GDM1 (cell line): ENCODE data around the gene TGIF1.

Source experiments
- DNase-seq: peaks from one replicate; lab custom pipeline; 2025; lab: John Stamatoyannopoulos, UW

Gene TGIF1

DNA sequence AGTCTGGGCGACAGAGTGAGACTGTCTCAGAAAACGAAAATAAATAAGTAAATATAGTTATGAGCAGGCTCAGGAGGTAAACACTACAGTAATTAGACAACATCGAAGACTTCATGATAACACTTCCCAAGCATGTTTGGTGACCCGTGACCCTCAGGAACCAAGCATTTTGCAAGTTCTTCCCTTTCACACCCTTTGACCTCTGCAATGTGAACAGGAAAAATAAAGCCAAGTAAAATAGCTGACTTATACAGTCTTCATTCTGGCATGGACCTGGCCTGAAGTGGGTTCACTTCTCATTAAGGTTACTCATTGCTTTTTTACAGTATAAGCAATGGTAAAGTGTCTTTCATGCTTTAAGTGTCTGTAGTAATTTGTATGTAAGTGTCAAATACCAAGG is 15.3 kb upstream of the TGIF1 start:
- no peak for DNase-seq

- no peak for DNase-seq
Observed at GRCh38 chr18:3440341-3440740, 9.6 kb upstream of the TGIF1 start.

- DNase-seq = peak; percentile 2
Observed at GRCh38 chr18:3441290-3441689, 8.7 kb upstream of the TGIF1 start.

DNA sequence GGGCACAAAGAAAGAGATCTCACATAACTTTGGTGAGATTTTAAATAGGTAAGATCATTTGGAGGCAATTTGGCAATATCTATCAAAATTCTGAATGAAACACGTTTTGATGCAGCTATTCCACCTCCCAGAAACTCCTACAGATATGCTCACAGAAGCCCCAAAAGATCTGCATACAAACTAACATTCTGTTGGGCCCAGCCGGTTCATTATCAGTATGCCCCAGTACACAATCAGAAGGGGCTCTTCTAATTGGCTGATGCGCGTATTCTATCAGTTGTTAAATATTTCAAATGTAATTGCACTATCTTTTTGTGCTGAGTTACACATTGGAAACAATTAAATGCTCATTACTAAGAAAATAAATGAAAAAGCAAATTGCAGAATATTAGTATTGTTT is 7.1 kb upstream of the TGIF1 start:
- DNase-seq = no peak

DNA sequence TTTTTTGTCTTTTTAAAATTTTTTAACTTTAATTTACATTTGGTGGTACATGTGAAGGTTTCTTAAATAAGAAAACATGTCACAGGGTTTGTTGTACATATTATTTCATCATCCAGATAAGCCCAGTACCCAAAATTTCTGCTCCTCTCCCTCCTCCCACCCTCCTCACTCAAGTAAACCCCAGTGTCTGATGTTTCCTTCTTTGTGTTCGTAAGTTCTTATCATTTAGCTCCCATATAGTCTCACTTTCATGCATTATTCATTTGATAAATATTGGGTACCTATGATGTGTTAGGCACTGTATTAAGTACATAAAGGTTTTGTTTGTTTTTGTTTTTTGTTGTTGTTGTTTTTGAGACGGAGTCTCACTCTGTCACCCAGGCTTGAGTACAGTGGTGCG is 5.7 kb upstream of the TGIF1 start:
- DNase-seq = no peak

- no peak for DNase-seq
Observed at GRCh38 chr18:3444954-3445353, 5.0 kb upstream of the TGIF1 start.

DNA sequence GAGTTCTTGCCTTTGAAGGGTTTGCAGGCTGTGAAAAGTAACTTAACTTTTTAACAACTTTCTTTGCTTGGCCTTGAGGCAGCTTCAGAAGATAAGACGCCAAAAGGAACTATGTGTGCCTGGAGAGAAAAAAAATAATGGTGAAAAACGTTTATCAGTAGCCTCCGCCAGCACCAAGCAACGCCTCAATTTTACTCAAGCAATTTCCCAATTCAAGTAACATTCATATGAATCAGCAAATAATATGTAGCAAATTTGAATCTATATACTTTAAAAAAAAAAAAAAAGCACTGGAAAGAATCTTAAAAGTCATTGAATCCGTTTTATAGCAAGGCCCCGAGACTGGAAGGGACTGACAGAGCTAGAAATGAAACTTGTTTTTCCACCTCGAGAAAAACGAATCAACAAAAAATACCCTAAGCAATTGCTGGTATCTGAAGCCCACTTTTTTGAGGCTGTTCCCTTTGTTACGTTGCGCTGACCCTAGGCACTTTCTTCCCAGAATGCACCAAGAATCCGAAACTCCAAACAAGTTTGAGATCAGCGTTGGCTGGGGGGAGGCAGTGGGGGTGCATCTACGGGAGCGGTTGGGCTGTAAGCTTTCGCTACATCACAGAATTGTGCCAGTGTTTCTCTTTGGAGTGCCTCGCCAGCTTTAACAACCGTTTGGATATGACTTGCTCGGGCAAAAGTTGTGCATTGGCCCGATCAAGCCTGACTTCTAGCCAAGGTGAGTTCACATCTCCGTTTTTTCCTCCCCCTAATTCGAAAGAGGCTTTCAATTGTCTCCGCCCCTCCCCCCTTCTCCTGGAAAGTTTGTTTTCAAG is 2.7 kb upstream of the TGIF1 start:
- DNase-seq = no peak

DNA sequence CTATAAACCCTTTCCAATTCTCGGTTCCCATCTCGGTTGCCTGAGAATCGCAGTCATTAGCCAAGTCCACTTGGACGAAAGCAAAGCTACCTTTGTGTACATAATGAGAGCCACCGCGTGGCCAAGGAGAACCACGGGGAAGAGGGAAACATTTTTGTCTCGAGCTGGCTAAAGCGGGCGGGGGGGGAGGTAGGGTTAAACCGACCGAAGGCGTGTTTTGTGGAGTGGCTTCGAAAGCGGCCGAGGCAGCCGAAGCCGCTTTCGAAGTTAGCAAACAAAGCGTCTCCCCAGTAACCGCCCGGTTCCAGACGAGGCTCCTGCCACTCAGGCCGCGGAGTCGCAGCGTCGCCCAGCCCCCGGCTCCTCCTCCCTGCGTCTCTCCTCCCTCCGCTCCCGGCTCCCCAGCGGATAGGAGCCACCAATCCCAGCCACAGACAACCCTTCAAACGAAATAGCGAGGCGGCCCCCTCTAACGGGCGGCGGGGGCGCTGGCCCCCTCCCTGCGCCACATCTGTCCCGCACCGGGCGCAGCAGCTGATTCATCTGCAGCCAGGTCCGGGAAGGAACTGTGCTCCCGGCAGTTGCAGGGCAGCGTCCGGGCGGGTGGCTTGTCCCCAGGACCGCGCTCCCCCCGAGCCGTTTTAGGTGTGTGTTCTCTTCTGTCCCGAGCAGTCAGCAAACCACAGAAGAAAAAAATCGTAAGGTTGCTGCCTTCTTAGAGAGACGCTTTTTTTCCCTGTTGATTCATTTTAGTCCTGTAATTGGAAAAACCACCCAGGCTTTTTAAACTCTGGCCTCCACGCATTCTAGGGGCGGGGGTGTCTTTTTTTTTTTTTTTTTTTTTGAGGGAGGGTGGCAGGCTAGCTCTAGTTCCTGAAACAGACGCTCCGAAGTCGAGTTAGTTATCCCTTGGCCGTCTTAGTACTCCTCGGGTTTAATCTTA is 1.8 kb upstream of the TGIF1 start:
- DNase-seq = peak; percentile 87

- peak; percentile 36 for DNase-seq
Observed at GRCh38 chr18:3448838-3449511, 997 bp upstream of the TGIF1 start.

GRCh38 chr18:3449512-3450011 is 410 bp upstream of the TGIF1 start:
- DNase-seq = peak; percentile 35

DNA sequence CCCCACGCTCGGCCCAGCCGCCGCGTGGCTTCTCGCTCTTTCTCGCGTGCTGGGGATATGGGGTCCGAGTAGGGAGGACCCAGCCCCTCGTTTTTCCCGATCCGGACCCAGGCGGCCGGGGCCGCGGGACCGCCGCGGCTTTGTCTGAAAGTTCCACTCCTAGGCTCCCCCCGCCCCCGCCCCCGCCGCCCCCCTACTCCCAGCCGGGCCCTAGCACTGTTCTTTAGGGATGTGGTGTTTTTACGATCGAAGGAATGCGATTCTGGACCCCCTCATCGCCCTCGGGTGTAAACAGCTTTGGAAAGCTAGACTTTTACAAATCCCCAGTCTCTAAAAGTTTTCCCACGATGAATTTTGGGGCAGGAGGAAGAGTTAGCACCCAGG is 819 bp downstream of the TGIF1 start:
- DNase-seq = no peak

GRCh38 chr18:3451183-3451988 is 1.4 kb downstream of the TGIF1 start:
- peak; percentile 61 for DNase-seq

DNA sequence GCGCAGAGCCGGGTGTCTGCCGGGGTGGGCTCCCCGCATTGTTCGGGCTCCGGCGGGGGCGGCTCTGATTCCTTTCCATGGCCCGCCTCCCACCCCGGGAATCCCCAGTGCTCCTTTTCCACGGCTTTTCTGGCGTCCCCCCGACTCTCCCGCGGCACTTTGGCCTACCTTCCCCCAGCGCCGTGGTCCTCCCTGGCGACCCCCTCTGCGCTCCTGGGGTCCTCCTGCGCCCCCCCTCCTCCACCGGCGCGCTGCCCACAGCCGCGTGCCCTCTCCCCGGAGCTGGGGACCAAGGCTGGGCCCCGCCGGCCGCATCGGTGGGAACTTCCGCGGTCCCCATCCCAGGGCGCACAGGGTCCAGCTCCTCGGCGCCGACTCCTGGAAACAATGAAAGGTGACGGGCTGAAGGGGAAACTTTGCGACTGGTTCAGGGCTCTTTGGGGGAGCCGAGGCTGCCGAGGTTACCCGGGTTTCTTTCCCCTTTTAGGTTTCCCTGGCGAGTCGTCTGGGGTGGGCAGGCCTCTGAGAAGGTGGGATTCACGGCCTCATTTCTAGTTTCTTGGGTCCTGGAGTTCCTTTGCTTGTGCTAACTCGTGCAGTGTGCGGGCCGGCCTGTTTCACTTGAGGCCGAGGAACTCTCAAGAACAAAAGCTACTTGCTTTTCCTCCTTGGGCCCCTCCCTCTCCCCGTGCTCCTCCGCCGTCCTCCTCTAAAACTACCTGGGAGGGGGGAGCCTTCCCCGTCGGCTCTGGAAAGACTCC is 2.2 kb downstream of the TGIF1 start:
- no peak for DNase-seq

DNA sequence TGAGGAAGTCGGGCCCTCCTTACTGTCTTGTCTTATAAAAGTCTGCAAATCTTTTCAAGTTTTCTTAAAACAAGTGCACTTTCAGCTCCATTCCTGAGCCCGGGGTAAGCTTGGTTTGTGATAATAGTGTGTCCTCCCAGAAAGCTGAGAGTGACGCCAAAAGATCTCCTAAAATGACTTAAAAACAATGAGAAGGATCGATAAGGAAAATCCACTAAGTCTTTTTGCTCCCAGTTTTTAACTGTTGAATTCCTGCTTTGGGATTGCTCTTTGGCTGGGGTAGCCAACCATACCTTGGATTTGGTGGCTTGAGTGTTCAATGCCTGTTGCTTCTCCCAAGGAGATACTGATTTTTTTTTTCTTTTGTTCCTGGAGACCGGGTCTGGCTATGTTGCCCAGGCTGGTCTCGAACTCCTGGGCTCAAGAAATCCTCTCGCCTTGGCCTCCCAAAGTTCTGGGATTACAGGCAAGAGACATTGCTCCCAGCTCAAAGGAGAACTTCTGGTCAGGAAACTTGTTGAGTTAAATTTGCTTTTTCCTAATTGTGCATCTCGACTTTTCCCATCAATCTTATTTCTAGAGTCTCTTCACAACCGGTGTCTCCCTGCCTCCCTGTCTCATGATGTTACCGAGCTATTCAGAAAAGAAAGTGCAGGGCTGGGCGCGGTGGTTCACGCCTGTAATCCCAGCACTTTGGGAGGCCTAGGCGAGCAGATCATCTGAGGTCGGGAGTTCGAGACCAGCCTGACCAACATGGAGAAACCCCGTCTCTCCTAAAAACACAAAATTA is 3.0 kb downstream of the TGIF1 start:
- DNase-seq = no peak

DNA sequence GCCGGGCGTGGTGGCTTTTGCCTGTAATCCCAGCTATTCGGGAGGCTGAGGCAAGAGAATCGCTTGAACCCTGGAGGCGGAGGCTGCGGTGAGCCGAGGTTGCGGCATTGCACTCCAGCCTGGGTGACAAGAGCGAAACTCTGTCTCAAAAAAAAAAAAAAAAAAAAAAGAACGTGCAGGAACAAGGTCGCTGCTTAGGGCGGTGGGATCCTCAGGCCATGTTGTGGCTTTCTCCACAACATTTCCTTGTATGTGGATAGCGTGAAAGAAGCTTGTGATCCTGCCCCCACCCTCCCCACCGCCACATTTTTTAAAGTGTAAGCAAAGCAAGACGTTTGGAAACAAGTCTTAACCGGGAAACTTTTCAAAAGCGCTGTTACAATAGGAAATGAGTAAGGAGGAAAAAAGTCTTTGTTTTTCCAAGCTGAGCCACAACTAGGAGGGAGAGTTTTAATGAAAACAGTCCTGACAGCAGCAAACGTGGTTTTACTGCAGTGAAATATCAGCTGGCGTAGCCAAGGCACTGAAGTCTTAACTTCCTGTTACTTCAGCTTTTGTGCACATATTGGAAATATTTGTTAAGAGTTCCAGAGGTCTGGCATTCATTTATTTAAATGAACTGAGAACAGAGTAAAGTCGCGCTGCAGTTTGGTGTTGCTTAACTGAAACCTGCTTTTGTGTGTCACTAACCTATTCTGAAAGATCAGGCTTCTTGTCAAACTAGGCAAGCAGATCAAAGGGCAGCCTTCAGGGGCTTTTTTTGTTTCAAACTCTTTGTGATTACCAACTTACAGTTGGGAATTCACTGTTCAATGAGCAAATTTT is 3.8 kb downstream of the TGIF1 start:
- DNase-seq = no peak

DNA sequence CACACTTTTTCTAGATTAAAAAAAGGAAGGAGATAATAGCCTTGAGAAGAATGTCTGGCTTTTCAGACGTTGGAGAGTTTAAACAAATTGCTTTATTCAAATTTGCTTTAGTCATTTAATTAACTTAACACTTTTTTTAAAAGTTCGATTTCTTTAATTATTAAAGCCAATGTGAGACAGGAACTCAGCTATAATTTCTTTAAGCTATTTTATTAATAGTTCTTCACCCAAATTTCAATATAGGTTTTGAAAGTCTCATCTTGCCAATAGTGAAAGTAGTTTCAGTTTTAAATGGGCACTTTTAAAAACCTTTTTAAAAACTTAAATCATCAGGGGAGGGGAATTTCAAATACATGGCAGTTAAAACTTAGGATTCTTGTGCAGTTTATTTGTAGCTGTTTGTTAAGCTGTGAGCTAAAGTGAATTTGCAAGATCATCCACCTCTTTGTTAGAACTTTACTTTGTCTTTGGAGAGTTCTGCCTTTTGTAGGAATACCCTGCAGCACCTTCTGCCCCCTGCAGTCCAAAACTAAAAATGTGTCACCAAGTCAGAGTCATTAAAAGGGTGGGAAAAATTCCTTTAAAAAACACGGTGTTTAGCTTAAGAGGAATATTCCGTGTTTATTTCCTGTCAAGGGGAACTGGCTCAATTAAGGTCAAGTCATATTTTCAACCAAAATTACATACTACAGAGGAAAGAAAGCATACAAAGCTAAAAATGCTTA is 4.6 kb downstream of the TGIF1 start:
- DNase-seq = peak; percentile 38

- DNase-seq = no peak
Observed at GRCh38 chr18:3455090-3455635, 5.2 kb downstream of the TGIF1 start.
